ENCODE data around the gene PTPRH. TPM values are rescaled to one million over a fixed set of nuclear protein-coding genes. Genes with fewer than 3 reads are reported as not detected.

The PTPRH gene
- total and polyA plus RNA-seq, 3 experiments from 2014 or later, result not detected

Other genes starting within 250 kb of the PTPRH start
- gene NLRP2, start 243.1 kb downstream of the PTPRH start, total RNA-seq, result 10 to 100 TPM; 10.2 to 12.7 TPM
- gene NLRP2, start 243.1 kb downstream of the PTPRH start, polyA plus RNA-seq, result 5.6 TPM
- not detected for gene GP6, start 171.2 kb downstream of the PTPRH start, total RNA-seq
- gene GP6, start 171.2 kb downstream of the PTPRH start, polyA plus RNA-seq, result 0.21 TPM
- 10 to 100 TPM; 21.4 to 22.2 TPM for gene RDH13, start 146.4 kb downstream of the PTPRH start, total RNA-seq
- gene RDH13, start 146.4 kb downstream of the PTPRH start, polyA plus RNA-seq, result 15.8 TPM
- under 1 TPM; 0.27 to 0.74 TPM for gene EPS8L1, start 133.6 kb downstream of the PTPRH start, total RNA-seq
- gene EPS8L1, start 133.6 kb downstream of the PTPRH start, polyA plus RNA-seq, result 0.28 TPM
- 10 to 100 TPM; 95.4 to 98.3 TPM for gene PPP1R12C, start 91.9 kb downstream of the PTPRH start, total RNA-seq
- 7.7 TPM for gene PPP1R12C, start 91.9 kb downstream of the PTPRH start, polyA plus RNA-seq
- gene TNNT1, start 60.3 kb downstream of the PTPRH start, total RNA-seq, result not detected
- not detected for gene TNNT1, start 60.3 kb downstream of the PTPRH start, polyA plus RNA-seq
- gene TNNI3, start 51.8 kb downstream of the PTPRH start, total RNA-seq, result not detected
- not detected for gene TNNI3, start 51.8 kb downstream of the PTPRH start, polyA plus RNA-seq
- gene DNAAF3, start 42.9 kb downstream of the PTPRH start, total RNA-seq, result under 1 TPM in 1 of 2 experiments, not detected in 1; 0.27 TPM
- gene DNAAF3, start 42.9 kb downstream of the PTPRH start, polyA plus RNA-seq, result not detected
- gene SYT5, start 29.2 kb downstream of the PTPRH start, total RNA-seq, result not detected
- gene SYT5, start 29.2 kb downstream of the PTPRH start, polyA plus RNA-seq, result 0.37 TPM
- 10 to 100 TPM in 1 of 2 experiments, 1 to 10 TPM in 1; 8.5 to 10.3 TPM for gene TMEM86B, start 19.3 kb upstream of the PTPRH start, total RNA-seq
- 2.9 TPM for gene TMEM86B, start 19.3 kb upstream of the PTPRH start, polyA plus RNA-seq
- gene PPP6R1, start 49.5 kb upstream of the PTPRH start, total RNA-seq, result 100 to 1,000 TPM; 216 to 225 TPM
- gene PPP6R1, start 49.5 kb upstream of the PTPRH start, polyA plus RNA-seq, result 143 TPM
- gene HSPBP1, start 70.6 kb upstream of the PTPRH start, total RNA-seq, result 10 to 100 TPM; 82.9 to 84.1 TPM
- gene HSPBP1, start 70.6 kb upstream of the PTPRH start, polyA plus RNA-seq, result 46.4 TPM
- 1 to 10 TPM; 4.1 to 5.7 TPM for gene BRSK1, start 74.5 kb upstream of the PTPRH start, total RNA-seq
- 0.82 TPM for gene BRSK1, start 74.5 kb upstream of the PTPRH start, polyA plus RNA-seq
- under 1 TPM in 1 of 2 experiments, not detected in 1; 0.53 TPM for gene TMEM150B, start 115.8 kb upstream of the PTPRH start, total RNA-seq
- not detected for gene TMEM150B, start 115.8 kb upstream of the PTPRH start, polyA plus RNA-seq
- 10 to 100 TPM; 14.6 to 15.0 TPM for gene KMT5C, start 130.4 kb upstream of the PTPRH start, total RNA-seq
- gene KMT5C, start 130.4 kb upstream of the PTPRH start, polyA plus RNA-seq, result 1.6 TPM
- not detected for gene COX6B2, start 145.2 kb upstream of the PTPRH start, total RNA-seq
- gene COX6B2, start 145.2 kb upstream of the PTPRH start, polyA plus RNA-seq, result not detected
- gene GARIN5B, start 153.8 kb upstream of the PTPRH start, total RNA-seq, result not detected
- not detected for gene GARIN5B, start 153.8 kb upstream of the PTPRH start, polyA plus RNA-seq
- gene IL11, start 161.0 kb upstream of the PTPRH start, total RNA-seq, result under 1 TPM; 0.27 to 0.37 TPM
- not detected for gene IL11, start 161.0 kb upstream of the PTPRH start, polyA plus RNA-seq
- gene TMEM190, start 167.3 kb upstream of the PTPRH start, total RNA-seq, result not detected
- gene TMEM190, start 167.3 kb upstream of the PTPRH start, polyA plus RNA-seq, result not detected
- 10 to 100 TPM; 13.3 to 14.1 TPM for gene TMEM238, start 174.8 kb upstream of the PTPRH start, total RNA-seq
- 1.9 TPM for gene TMEM238, start 174.8 kb upstream of the PTPRH start, polyA plus RNA-seq
- gene RPL28, start 176.4 kb upstream of the PTPRH start, total RNA-seq, result 1,000 to 10,000 TPM; 2,376 to 2,381 TPM
- 615 TPM for gene RPL28, start 176.4 kb upstream of the PTPRH start, polyA plus RNA-seq
- gene UBE2S, start 198.3 kb upstream of the PTPRH start, total RNA-seq, result 100 to 1,000 TPM; 263 to 291 TPM
- gene UBE2S, start 198.3 kb upstream of the PTPRH start, polyA plus RNA-seq, result 42.5 TPM
- not detected for gene SHISA7, start 233.8 kb upstream of the PTPRH start, total RNA-seq
- gene SHISA7, start 233.8 kb upstream of the PTPRH start, polyA plus RNA-seq, result not detected